ENCODE results near the gene ARHGAP33.
A peak's percentile ranks its signal among the peaks of the same experiment; 100 is the strongest.

ARHGAP33 gene, protein sequence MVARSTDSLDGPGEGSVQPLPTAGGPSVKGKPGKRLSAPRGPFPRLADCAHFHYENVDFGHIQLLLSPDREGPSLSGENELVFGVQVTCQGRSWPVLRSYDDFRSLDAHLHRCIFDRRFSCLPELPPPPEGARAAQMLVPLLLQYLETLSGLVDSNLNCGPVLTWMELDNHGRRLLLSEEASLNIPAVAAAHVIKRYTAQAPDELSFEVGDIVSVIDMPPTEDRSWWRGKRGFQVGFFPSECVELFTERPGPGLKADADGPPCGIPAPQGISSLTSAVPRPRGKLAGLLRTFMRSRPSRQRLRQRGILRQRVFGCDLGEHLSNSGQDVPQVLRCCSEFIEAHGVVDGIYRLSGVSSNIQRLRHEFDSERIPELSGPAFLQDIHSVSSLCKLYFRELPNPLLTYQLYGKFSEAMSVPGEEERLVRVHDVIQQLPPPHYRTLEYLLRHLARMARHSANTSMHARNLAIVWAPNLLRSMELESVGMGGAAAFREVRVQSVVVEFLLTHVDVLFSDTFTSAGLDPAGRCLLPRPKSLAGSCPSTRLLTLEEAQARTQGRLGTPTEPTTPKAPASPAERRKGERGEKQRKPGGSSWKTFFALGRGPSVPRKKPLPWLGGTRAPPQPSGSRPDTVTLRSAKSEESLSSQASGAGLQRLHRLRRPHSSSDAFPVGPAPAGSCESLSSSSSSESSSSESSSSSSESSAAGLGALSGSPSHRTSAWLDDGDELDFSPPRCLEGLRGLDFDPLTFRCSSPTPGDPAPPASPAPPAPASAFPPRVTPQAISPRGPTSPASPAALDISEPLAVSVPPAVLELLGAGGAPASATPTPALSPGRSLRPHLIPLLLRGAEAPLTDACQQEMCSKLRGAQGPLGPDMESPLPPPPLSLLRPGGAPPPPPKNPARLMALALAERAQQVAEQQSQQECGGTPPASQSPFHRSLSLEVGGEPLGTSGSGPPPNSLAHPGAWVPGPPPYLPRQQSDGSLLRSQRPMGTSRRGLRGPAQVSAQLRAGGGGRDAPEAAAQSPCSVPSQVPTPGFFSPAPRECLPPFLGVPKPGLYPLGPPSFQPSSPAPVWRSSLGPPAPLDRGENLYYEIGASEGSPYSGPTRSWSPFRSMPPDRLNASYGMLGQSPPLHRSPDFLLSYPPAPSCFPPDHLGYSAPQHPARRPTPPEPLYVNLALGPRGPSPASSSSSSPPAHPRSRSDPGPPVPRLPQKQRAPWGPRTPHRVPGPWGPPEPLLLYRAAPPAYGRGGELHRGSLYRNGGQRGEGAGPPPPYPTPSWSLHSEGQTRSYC

GRCh38 chr19:35775298-35776101 lies at the start of gene ARHGAP33:
Gene ARHGAP33 (plus strand): TSS chr19:35775564. CDS start chr19:35775659, 95 bp downstream.
- DNase-seq (ENCODE audit: low read depth in 2 of 2): peak; percentile 96
- peak within 1 kb of the TSS; percentile 68 to 70 for H3K4me3 ChIP-seq (replicated peaks in 1 of 2; ENCODE audit: low read depth in 2 of 2, low read length in 2 of 2)

GRCh38 chr19:35727053-35727955 lies 48.1 kb upstream of the ARHGAP33 start:
- TF ChIP-seq, protein P1, sequence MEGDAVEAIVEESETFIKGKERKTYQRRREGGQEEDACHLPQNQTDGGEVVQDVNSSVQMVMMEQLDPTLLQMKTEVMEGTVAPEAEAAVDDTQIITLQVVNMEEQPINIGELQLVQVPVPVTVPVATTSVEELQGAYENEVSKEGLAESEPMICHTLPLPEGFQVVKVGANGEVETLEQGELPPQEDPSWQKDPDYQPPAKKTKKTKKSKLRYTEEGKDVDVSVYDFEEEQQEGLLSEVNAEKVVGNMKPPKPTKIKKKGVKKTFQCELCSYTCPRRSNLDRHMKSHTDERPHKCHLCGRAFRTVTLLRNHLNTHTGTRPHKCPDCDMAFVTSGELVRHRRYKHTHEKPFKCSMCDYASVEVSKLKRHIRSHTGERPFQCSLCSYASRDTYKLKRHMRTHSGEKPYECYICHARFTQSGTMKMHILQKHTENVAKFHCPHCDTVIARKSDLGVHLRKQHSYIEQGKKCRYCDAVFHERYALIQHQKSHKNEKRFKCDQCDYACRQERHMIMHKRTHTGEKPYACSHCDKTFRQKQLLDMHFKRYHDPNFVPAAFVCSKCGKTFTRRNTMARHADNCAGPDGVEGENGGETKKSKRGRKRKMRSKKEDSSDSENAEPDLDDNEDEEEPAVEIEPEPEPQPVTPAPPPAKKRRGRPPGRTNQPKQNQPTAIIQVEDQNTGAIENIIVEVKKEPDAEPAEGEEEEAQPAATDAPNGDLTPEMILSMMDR (IDR thresholded peaks at IDR 0.05; ENCODE audit: low read depth, low read length): no peak
- DNase-seq (ENCODE audit: low read depth in 2 of 2): no peak
- H3K4me3 ChIP-seq (replicated peaks in 1 of 2; ENCODE audit: low read depth in 2 of 2, low read length in 2 of 2): no peak overlapping the region

More at GRCh38 chr19:35775298-35776101, at the start of gene ARHGAP33:
- TF ChIP-seq, protein P1 (IDR thresholded peaks at IDR 0.05; ENCODE audit: low read depth, low read length): no peak

DNA sequence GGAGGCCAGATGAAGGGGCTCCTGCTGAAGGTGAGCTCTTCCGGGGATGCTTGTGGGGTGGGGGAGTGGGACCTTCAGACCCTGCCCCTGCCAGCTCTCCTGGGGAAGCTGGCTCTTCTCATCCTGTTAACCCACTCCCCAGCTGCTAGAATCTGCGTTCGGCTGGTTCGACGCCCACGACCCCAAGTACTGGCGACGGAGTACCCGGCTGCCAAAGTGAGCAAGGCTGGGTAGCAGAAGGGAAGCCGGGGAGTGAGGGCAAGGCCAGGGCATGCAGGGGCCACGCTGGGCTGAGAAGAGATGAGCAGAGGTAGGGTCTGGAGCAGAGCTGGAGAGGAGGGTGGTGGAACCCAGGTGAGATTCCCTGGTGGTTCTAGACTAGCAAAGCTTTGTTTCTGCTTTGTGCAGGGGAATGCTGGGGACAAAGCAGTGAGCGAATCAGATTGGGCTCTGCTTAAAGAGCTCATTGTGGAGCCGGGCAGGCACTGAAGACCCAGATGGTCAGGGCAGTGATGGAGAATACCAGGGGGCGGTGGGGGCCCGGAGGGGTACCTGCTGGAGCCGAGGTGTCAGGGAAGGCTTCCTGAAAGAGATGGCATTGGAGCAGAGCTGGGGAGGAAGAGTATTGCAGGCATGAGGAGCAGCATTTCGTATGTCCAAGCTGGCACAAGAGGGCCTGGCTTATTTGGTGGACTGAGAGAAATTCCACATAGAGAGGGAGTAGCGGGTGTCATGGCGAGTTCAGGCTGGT lies 47.2 kb upstream of the ARHGAP33 start:
- H3K4me3 ChIP-seq (replicated peaks in 1 of 2; ENCODE audit: low read depth in 2 of 2, low read length in 2 of 2): no peak overlapping the region
- TF ChIP-seq, protein P1 (IDR thresholded peaks at IDR 0.05; ENCODE audit: low read depth, low read length): no peak
- DNase-seq (ENCODE audit: low read depth in 2 of 2): no peak

- DNase-seq (ENCODE audit: low read depth in 2 of 2): no peak
- TF ChIP-seq, protein P1 (IDR thresholded peaks at IDR 0.05; ENCODE audit: low read depth, low read length): no peak
- no peak overlapping the region for H3K4me3 ChIP-seq (replicated peaks in 1 of 2; ENCODE audit: low read depth in 2 of 2, low read length in 2 of 2)
These were observed 46.3 kb upstream of the ARHGAP33 start for GRCh38 chr19:35729021-35729420.

DNA sequence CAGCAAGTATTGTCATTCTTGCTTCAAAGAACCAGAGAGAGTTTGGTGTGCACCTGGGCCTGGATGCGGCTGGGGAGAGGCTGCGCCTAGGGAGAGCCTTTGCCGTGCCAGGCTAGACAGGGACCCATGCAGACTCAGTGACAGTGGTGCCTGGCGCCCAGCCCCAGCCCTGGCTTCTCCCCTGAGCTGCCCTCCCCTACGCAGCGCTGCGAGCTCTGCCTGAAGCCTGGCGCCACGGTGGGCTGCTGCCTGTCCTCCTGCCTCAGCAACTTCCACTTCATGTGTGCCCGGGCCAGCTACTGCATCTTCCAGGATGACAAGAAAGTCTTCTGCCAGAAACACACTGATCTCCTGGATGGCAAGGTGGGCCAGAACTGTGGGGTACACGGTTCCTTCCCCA lies 45.6 kb upstream of the ARHGAP33 start:
- no peak for DNase-seq (ENCODE audit: low read depth in 2 of 2)
- TF ChIP-seq, protein P1 (IDR thresholded peaks at IDR 0.05; ENCODE audit: low read depth, low read length): no peak
- H3K4me3 ChIP-seq (replicated peaks in 1 of 2; ENCODE audit: low read depth in 2 of 2, low read length in 2 of 2): no peak overlapping the region

Data from cardiac fibroblast (primary cell).